GM13977 (cell line): ENCODE data around the gene SLC8A1.

Experiments used
- DNase-seq: peaks from one replicate; pipeline ENCODE4 v3.0.0; 2012; ENCODE audit warnings: low spot score
- CTCF ChIP-seq: IDR thresholded peaks from 2 replicates; pipeline ENCODE4 v1.5.1; 2012; ENCODE audit warnings: mild to moderate bottlenecking, control low read depth; ENCODE audit not compliant: insufficient read depth; ENCODE audit errors: extremely low read depth, missing control alignments
- in situ Hi-C: fragments of 300-500 bp; cut with MboI; formaldehyde crosslinking; loops from one replicate; pipeline ENCODE4 v1.12.0; 2022; ENCODE audit warnings: low sequenced_read_pairs, low pct_unique_long_range_greater_than_20kb, mixed read lengths, inconsistent platforms; ENCODE audit not compliant: unreplicated experiment

Gene SLC8A1

GRCh38 chr2:40367652-40368051 is 84.2 kb downstream of the SLC8A1 start:
- DNase-seq, result no peak
- TF ChIP-seq CTCF, result no peak
- in situ Hi-C loops, result no loop called here

GRCh38 chr2:40367032-40367431 is 84.9 kb downstream of the SLC8A1 start:
- TF ChIP-seq CTCF, result no peak
- in situ Hi-C loops, result no loop called here
- DNase-seq, result no peak

GRCh38 chr2:40364151-40364874 is 87.6 kb downstream of the SLC8A1 start:
- in situ Hi-C loops, result no loop called here
- TF ChIP-seq CTCF, result no peak
- no peak for DNase-seq

GRCh38 chr2:40363631-40364030 is 88.3 kb downstream of the SLC8A1 start:
- TF ChIP-seq CTCF, result no peak
- DNase-seq, result no peak
- in situ Hi-C loops, result no loop called here

GRCh38 chr2:40363231-40363630 is 88.7 kb downstream of the SLC8A1 start:
- in situ Hi-C loops, result no loop called here
- no peak for DNase-seq
- TF ChIP-seq CTCF, result no peak

GRCh38 chr2:40361478-40361877 is 90.4 kb downstream of the SLC8A1 start:
- no peak for DNase-seq

More at GRCh38 chr2:40361478-40361877, 90.4 kb downstream of the SLC8A1 start:
- TF ChIP-seq CTCF, result no peak
- in situ Hi-C loops, result no loop called here
